Panc1 (cell line): ENCODE data around the gene MARVELD2.
"Not testable (repeated sequence)": the region's sequence is repeated elsewhere in the genome, so short reads cannot be mapped to it uniquely, and the experiment has no call there.

ENCODE experiments used
- POLR2AphosphoS5 ChIP-seq: IDR thresholded peaks from 2 replicates; pipeline ENCODE4 v1.6.1; 2012; ENCODE audit warnings: mild to moderate bottlenecking, low read depth, low read length, moderate library complexity
- TCF7L2 ChIP-seq: IDR thresholded peaks from 2 replicates; pipeline ENCODE4 v1.6.1; 2011; ENCODE audit warnings: mild to moderate bottlenecking, low read depth, low read length, inconsistent platforms
- TF ChIP-seq, protein P1 (sequence below), 2 experiments: IDR thresholded peaks; 2 replicates each; pipeline ENCODE4 v1.6.1; 2011 to 2012; ENCODE audit warnings: low read depth in 2 of 2, control low read depth in 1 of 2, low read length in 1 of 2, mild to moderate bottlenecking in 1 of 2, moderate library complexity in 1 of 2; ENCODE audit not compliant: insufficient read depth in 1 of 2
- TF ChIP-seq, protein P2 (sequence below): fragments of 450-650 bp; IDR thresholded peaks from 2 replicates; pipeline ENCODE4 v1.5.1; 2017; ENCODE audit warnings: mild to moderate bottlenecking

DNA sequence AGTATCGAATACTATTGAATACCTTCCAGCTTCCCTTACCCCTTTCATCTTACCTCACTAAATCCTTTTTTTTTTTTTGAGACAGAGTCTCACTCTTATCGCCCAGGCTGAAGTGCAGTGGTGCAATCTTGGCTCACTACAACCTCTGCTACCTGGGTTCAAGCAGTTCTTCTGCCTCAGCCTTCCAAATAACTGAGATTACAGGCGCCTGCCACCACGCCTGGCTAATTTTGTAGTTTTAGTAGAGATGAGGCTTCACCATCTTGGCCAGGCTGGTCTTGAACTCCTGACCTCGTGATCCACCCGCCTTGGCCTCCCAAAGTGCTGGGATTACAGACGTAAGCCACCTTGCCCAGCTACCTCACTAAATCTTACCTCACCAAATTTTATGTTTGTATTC lies 63.4 kb downstream of the MARVELD2 start:
- TF ChIP-seq, protein P1, sequence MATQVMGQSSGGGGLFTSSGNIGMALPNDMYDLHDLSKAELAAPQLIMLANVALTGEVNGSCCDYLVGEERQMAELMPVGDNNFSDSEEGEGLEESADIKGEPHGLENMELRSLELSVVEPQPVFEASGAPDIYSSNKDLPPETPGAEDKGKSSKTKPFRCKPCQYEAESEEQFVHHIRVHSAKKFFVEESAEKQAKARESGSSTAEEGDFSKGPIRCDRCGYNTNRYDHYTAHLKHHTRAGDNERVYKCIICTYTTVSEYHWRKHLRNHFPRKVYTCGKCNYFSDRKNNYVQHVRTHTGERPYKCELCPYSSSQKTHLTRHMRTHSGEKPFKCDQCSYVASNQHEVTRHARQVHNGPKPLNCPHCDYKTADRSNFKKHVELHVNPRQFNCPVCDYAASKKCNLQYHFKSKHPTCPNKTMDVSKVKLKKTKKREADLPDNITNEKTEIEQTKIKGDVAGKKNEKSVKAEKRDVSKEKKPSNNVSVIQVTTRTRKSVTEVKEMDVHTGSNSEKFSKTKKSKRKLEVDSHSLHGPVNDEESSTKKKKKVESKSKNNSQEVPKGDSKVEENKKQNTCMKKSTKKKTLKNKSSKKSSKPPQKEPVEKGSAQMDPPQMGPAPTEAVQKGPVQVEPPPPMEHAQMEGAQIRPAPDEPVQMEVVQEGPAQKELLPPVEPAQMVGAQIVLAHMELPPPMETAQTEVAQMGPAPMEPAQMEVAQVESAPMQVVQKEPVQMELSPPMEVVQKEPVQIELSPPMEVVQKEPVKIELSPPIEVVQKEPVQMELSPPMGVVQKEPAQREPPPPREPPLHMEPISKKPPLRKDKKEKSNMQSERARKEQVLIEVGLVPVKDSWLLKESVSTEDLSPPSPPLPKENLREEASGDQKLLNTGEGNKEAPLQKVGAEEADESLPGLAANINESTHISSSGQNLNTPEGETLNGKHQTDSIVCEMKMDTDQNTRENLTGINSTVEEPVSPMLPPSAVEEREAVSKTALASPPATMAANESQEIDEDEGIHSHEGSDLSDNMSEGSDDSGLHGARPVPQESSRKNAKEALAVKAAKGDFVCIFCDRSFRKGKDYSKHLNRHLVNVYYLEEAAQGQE (IDR thresholded peaks at IDR 0.05; ENCODE audit: insufficient read depth in 1 of 2, low read depth in 2 of 2, low read length in 1 of 2), result not testable (repeated sequence)
- not testable (repeated sequence) for TF ChIP-seq POLR2AphosphoS5, TCF7L2
- TF ChIP-seq, protein P2, sequence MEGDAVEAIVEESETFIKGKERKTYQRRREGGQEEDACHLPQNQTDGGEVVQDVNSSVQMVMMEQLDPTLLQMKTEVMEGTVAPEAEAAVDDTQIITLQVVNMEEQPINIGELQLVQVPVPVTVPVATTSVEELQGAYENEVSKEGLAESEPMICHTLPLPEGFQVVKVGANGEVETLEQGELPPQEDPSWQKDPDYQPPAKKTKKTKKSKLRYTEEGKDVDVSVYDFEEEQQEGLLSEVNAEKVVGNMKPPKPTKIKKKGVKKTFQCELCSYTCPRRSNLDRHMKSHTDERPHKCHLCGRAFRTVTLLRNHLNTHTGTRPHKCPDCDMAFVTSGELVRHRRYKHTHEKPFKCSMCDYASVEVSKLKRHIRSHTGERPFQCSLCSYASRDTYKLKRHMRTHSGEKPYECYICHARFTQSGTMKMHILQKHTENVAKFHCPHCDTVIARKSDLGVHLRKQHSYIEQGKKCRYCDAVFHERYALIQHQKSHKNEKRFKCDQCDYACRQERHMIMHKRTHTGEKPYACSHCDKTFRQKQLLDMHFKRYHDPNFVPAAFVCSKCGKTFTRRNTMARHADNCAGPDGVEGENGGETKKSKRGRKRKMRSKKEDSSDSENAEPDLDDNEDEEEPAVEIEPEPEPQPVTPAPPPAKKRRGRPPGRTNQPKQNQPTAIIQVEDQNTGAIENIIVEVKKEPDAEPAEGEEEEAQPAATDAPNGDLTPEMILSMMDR, result not testable (repeated sequence)
